H1 (cell line): ENCODE results near the gene FGGY. TPM values are rescaled to one million over a fixed set of nuclear protein-coding genes. Genes with fewer than 3 reads are reported as not detected.

Experiments
- CTCF ChIA-PET: fragments of 300-600 bp; sonication (Branson Sonifier 250); formaldehyde crosslinking; loops from one replicate; lab custom pipeline; 2021; ENCODE audit not compliant: partially characterized antibody; lab: Charles Lee
- POLR2A ChIA-PET: fragments of 300-600 bp; sonication (Branson Sonifier 250); formaldehyde crosslinking; loops from one replicate; lab custom pipeline; 2021; ENCODE audit warnings: inconsistent platforms; ENCODE audit not compliant: partially characterized antibody; lab: Charles Lee
- DNase-seq, 2 experiments: peaks; one replicate each; pipeline versions ENCODE4 v3.0.0 to v3.0.0-alpha.2; 2010 to 2022; ENCODE audit warnings: low spot score in 2 of 2, low read depth in 1 of 2, mixed read lengths in 1 of 2
- FAIRE-seq: peaks from 2 replicates; lab custom pipeline; 2011; peaks lifted over from hg19 to GRCh38; lab: Jason Lieb, UNC
- H2AFZ ChIP-seq: 2 replicates; pipeline ENCODE4 v1.8.1; 2012; ENCODE audit warnings: low read length, inconsistent platforms
- H2AK5ac ChIP-seq: 2 replicates; pipeline ENCODE4 v1.6.1; 2013; ENCODE audit warnings: low read depth, low read length
- H2BK120ac ChIP-seq: replicated peaks from 2 replicates; pipeline ENCODE3; 2013; ENCODE audit warnings: low read depth, low read length, inconsistent platforms
- H2BK12ac ChIP-seq: 2 replicates; pipeline ENCODE4 v1.6.1; 2013; ENCODE audit warnings: low read depth, low read length
- H2BK15ac ChIP-seq: 2 replicates; pipeline ENCODE4 v1.6.1; 2013; ENCODE audit warnings: low read length
- H2BK20ac ChIP-seq: 2 replicates; pipeline ENCODE4 v1.6.1; 2013; ENCODE audit warnings: low read length
- H2BK5ac ChIP-seq: 2 replicates; pipeline ENCODE4 v1.6.1; 2013; ENCODE audit warnings: low read depth, low read length
- H3K14ac ChIP-seq: 2 replicates; pipeline ENCODE4 v1.6.1; 2013; ENCODE audit warnings: inconsistent platforms; ENCODE audit not compliant: insufficient read length
- H3K18ac ChIP-seq: 2 replicates; pipeline ENCODE4 v1.6.1; 2013; ENCODE audit warnings: low read length; ENCODE audit errors: extremely low read depth
- H3K23ac ChIP-seq: 2 replicates; pipeline ENCODE4 v1.6.1; 2013; ENCODE audit warnings: inconsistent platforms; ENCODE audit not compliant: insufficient read length
- H3K23me2 ChIP-seq: 2 replicates; pipeline ENCODE4 v1.6.1; 2013; ENCODE audit warnings: low read depth, low read length
- H3K27ac ChIP-seq: 2 replicates; pipeline ENCODE4 v1.6.1; 2011; ENCODE audit warnings: low read depth, low read length, inconsistent platforms
- H3K27me3 ChIP-seq, 4 experiments: replicated peaks in 1 of 4; 1 replicate in 1 of 4; 2 replicates in 3 of 4; pipeline versions ENCODE4 v1.6.1 to v1.8.1; 2011 to 2013; ENCODE audit warnings: low read length in 3 of 4, mild to moderate bottlenecking in 3 of 4, inconsistent platforms in 2 of 4, mixed read lengths in 2 of 4, moderate library complexity in 1 of 4; ENCODE audit not compliant: control insufficient read depth in 3 of 4, insufficient read depth in 3 of 4; ENCODE audit errors: extremely low read depth in 1 of 4
- H3K36me3 ChIP-seq, 4 experiments: 2 replicates each; pipeline versions ENCODE4 v1.6.1 to v1.8.1; 2011 to 2013; ENCODE audit warnings: mild to moderate bottlenecking in 4 of 4, low read length in 3 of 4, moderate library complexity in 2 of 4, control low read depth in 1 of 4, inconsistent platforms in 1 of 4; ENCODE audit not compliant: insufficient read depth in 4 of 4, control insufficient read depth in 2 of 4
- H3K4ac ChIP-seq: replicated peaks from 2 replicates; pipeline ENCODE3; 2013; ENCODE audit warnings: low read length, low read depth, mixed read lengths, inconsistent platforms; ENCODE audit not compliant: insufficient read length
- H3K4me1 ChIP-seq, 4 experiments: replicated peaks in 1 of 4; 1 replicate in 1 of 4; 2 replicates in 3 of 4; pipeline versions ENCODE4 v1.6.1 to v1.8.1; 2011 to 2013; ENCODE audit warnings: low read length in 3 of 4, inconsistent platforms in 2 of 4, mixed read lengths in 1 of 4; ENCODE audit not compliant: insufficient read depth in 4 of 4, control insufficient read depth in 3 of 4
- H3K4me2 ChIP-seq, 2 experiments: 2 replicates each; pipeline versions ENCODE4 v1.6.1 to v1.8.1; 2011 to 2013; ENCODE audit warnings: low read depth in 2 of 2, low read length in 2 of 2, control low read depth in 1 of 2, inconsistent platforms in 1 of 2, mild to moderate bottlenecking in 1 of 2; ENCODE audit not compliant: insufficient read depth in 1 of 2
- H3K4me3 ChIP-seq, 4 experiments: fragments of 200-600, 300-600 bp in 1 of 4; sonication (generic), shearing (Covaris generic), sonication (Bioruptor Twin) in 1 of 4; 2 replicates each; pipeline versions ENCODE4 v1.5.1 to v1.8.1; 2011 to 2016; ENCODE audit warnings: low read length in 4 of 4, low read depth in 3 of 4, control low read depth in 2 of 4, inconsistent platforms in 2 of 4, mild to moderate bottlenecking in 2 of 4, mixed read lengths in 1 of 4, moderate library complexity in 1 of 4; ENCODE audit not compliant: insufficient read depth in 2 of 4; ENCODE audit errors: extremely low read depth in 1 of 4
- H3K56ac ChIP-seq: replicated peaks from 2 replicates; pipeline ENCODE3; 2013; ENCODE audit warnings: low read depth, mild to moderate bottlenecking, mixed read lengths, low read length, inconsistent platforms; ENCODE audit not compliant: insufficient read length
- H3K79me1 ChIP-seq: 2 replicates; pipeline ENCODE4 v1.6.1; 2013; ENCODE audit warnings: low read depth, low read length, control low read depth
- H3K79me2 ChIP-seq, 2 experiments: 2 replicates each; pipeline versions ENCODE4 v1.6.1 to v1.8.1; 2012 to 2013; ENCODE audit warnings: low read length in 2 of 2, mild to moderate bottlenecking in 2 of 2, inconsistent platforms in 1 of 2; ENCODE audit not compliant: insufficient read depth in 2 of 2, control insufficient read depth in 1 of 2
- H3K9ac ChIP-seq, 4 experiments: replicated peaks in 1 of 4; 1 replicate in 1 of 4; 2 replicates in 3 of 4; pipeline versions ENCODE4 v1.6.1 to v1.8.1; 2011 to 2013; ENCODE audit warnings: low read depth in 3 of 4, low read length in 3 of 4, control low read depth in 2 of 4, mild to moderate bottlenecking in 2 of 4, moderate library complexity in 2 of 4, inconsistent platforms in 1 of 4; ENCODE audit errors: extremely low read depth in 1 of 4
- H3K9me3 ChIP-seq, 2 experiments: 2 replicates each; pipeline versions ENCODE4 v1.6.1 to v1.8.1; 2012 to 2013; ENCODE audit warnings: mild to moderate bottlenecking in 2 of 2, moderate library complexity in 2 of 2, control low read depth in 1 of 2, inconsistent platforms in 1 of 2, low read depth in 1 of 2, low read length in 1 of 2, mixed read lengths in 1 of 2; ENCODE audit not compliant: insufficient read depth in 2 of 2
- H4K20me1 ChIP-seq, 2 experiments: replicated peaks in 1 of 2; 2 replicates each; pipeline versions ENCODE3 to v1.8.1; 2011 to 2013; ENCODE audit warnings: inconsistent platforms in 2 of 2, low read length in 2 of 2, mild to moderate bottlenecking in 1 of 2; ENCODE audit not compliant: insufficient read depth in 2 of 2, control insufficient read depth in 1 of 2
- H4K5ac ChIP-seq: 2 replicates; pipeline ENCODE4 v1.6.1; 2013; ENCODE audit warnings: low read length, low read depth, mixed read lengths, inconsistent platforms; ENCODE audit not compliant: insufficient read length
- H4K8ac ChIP-seq: 2 replicates; pipeline ENCODE4 v1.8.0; 2013; ENCODE audit warnings: mild to moderate bottlenecking, moderate library complexity, low read length, inconsistent platforms; ENCODE audit not compliant: insufficient read depth; ENCODE audit errors: extremely low read depth
- H4K91ac ChIP-seq: replicated peaks from 2 replicates; pipeline ENCODE3; 2013; ENCODE audit warnings: low read length, mixed read lengths, inconsistent platforms; ENCODE audit not compliant: insufficient read length
- BACH1 ChIP-seq: IDR thresholded peaks from 2 replicates; pipeline ENCODE4 v1.6.1; 2012; ENCODE audit warnings: low read length, improper control_type of control experiment
- BRCA1 ChIP-seq: IDR thresholded peaks from 2 replicates; pipeline ENCODE4 v1.6.1; 2012; ENCODE audit warnings: low read depth, low read length, improper control_type of control experiment
- CHD2 ChIP-seq: IDR thresholded peaks from 2 replicates; pipeline ENCODE4 v1.6.1; 2012; ENCODE audit warnings: low read length, improper control_type of control experiment
- POLR2AphosphoS5 ChIP-seq: IDR thresholded peaks from 2 replicates; pipeline ENCODE4 v1.6.1; 2011; ENCODE audit warnings: low read depth, low read length
- POU5F1 ChIP-seq: IDR thresholded peaks from 2 replicates; pipeline ENCODE4 v1.6.1; 2011; ENCODE audit warnings: low read depth, mild to moderate bottlenecking, low read length, moderate library complexity
- RBBP5 ChIP-seq: IDR thresholded peaks from 2 replicates; pipeline ENCODE4 v1.7.1; 2012; ENCODE audit warnings: low read depth, mild to moderate bottlenecking, inconsistent platforms, low read length, moderate library complexity, borderline replicate concordance
- WGBS, 2 experiments: shearing (Covaris generic) in 1 of 2; methylation state at CpG; one replicate each; pipeline versions ENCODE4 v1.1.6 to v1.1.7; 2013 to 2015; ENCODE audit warnings: low lambda C conversion rate in 2 of 2, mixed read lengths in 2 of 2, inconsistent platforms in 1 of 2, low coverage in 1 of 2, missing lambda C conversion rate in 1 of 2; ENCODE audit not compliant: insufficient replicate concordance in 2 of 2, insufficient coverage in 1 of 2, insufficient read length in 1 of 2; ENCODE audit errors: extremely low coverage in 1 of 2, missing lambda C conversion rate in 1 of 2; 5-methylcytosine and 5-hydroxymethylcytosine counted together
- polyA plus RNA-seq, 7 experiments: library from polyadenylated mRNA; depleted of rRNA in 3 of 7; stranded (reverse) in 5 of 7; unstranded in 2 of 7; fragments of >200 nt in 5 of 7; fragments of 200-250 nt in 2 of 7; gene quantifications; 1 replicate in 5 of 7; 2 replicates in 1 of 7; 4 replicates in 1 of 7; pipeline versions ENCODE4 v1.2.1 to v1.2.3, GENCODE V29; 2011 to 2013; ENCODE audit warnings: missing spikeins in 2 of 7, mixed read lengths in 2 of 7
- total RNA-seq: library from RNA; stranded (reverse); fragmentation: NEBNext Ultra II Directional; extraction: Animal tissue kit (Norgen Biotek cat#: 25700); gene quantifications from 2 replicates; pipeline ENCODE4 v1.2.1, GENCODE V29; 2021
- TF ChIP-seq, protein P1 (sequence below), 3 experiments: IDR thresholded peaks; 1 replicate in 2 of 3; 2 replicates in 1 of 3; pipeline versions ENCODE4 v1.5.1 to v1.6.1; 2011; ENCODE audit warnings: low read length in 3 of 3, mild to moderate bottlenecking in 3 of 3, inconsistent platforms in 2 of 3, low read depth in 1 of 3, moderate library complexity in 1 of 3; ENCODE audit not compliant: insufficient read depth in 1 of 3; ENCODE audit errors: control extremely low read depth in 1 of 3
- TF ChIP-seq, protein P2 (sequence below): IDR thresholded peaks from 2 replicates; pipeline ENCODE4 v1.6.1; 2011; ENCODE audit warnings: low read depth, mild to moderate bottlenecking, low read length; ENCODE audit not compliant: insufficient read depth

The FGGY gene
- total and polyA plus RNA-seq, 2 of the 8 experiments (the other 6 are each of a cell fraction or from before 2014, with no cell fraction given), result 10.3 to 12.5 TPM

DNA sequence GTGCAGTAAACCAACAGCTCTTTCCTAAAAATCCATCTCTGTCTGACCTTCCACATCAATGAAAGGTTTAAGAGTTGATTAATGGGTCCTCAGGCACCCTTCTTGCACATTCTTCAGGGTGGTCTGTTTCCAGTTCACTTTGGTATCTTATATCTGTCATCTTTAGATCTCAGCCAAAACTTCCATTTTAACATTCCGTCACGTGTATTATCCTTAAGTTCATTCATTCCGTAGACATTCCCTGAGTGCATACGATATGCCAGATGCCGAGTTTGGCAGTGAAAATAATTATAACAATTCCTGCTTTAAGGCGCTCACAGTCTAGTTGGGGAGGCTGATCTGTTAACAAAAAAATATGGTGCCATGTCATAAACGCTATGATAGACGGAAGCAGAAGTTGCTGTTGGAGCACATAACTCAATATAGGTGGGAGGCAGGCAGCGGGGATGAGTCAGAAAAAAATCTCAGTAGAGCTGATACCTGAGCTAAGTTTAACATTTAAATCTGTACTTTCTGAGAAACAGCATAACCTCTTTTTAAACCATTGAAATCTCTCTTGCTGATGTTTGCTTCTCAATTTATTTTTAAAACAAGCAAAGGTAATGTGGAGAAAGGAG is 458.3 kb downstream of the FGGY start:
- no peak for FAIRE-seq
- Histone ChIP-seq H3K23ac (no peak overlapping the region), H3K14ac (no peak overlapping the region), H2AFZ (no peak overlapping the region), H3K56ac (no peak overlapping the region), H3K4me1 (peaks cover 0 to 3% (median 1%) of the 10 kb centered on the region in 4 experiments; a peak in 2 of 7 replicates), H3K9ac (no peak overlapping the region), H2BK15ac (no peak overlapping the region), H3K27ac (no peak overlapping the region), H3K4ac (no peak overlapping the region), H3K18ac (no peak overlapping the region), H4K91ac (no peak overlapping the region), H2BK12ac (no peak overlapping the region), H2BK5ac (no peak overlapping the region), H3K4me2 (no peak overlapping the region), H4K20me1 (no peaks in the 10 kb centered on the region), H3K23me2 (no peaks in the 10 kb centered on the region), H2BK120ac (no peak overlapping the region), H3K27me3 (no peaks in the 10 kb centered on the region), H3K79me1 (no peaks in the 10 kb centered on the region), H4K5ac (no peak overlapping the region), H3K4me3 (no peak overlapping the region), H2AK5ac (no peak overlapping the region), H3K79me2 (no peaks in the 10 kb centered on the region), H2BK20ac (no peak overlapping the region), H4K8ac (no peak overlapping the region), H3K36me3 (no peaks in the 10 kb centered on the region), H3K9me3 (no peaks in the 10 kb centered on the region)
- CTCF ChIA-PET, result no interaction called here
- WGBS, 2 experiments, result 91% methylated on average over 9 of the region's 9 CpGs; no CpG with 5 or more reads in 1 of the 2 experiments
- POLR2A ChIA-PET, result no interaction called here
- DNase-seq, result no peak
- TF ChIP-seq, protein P1, sequence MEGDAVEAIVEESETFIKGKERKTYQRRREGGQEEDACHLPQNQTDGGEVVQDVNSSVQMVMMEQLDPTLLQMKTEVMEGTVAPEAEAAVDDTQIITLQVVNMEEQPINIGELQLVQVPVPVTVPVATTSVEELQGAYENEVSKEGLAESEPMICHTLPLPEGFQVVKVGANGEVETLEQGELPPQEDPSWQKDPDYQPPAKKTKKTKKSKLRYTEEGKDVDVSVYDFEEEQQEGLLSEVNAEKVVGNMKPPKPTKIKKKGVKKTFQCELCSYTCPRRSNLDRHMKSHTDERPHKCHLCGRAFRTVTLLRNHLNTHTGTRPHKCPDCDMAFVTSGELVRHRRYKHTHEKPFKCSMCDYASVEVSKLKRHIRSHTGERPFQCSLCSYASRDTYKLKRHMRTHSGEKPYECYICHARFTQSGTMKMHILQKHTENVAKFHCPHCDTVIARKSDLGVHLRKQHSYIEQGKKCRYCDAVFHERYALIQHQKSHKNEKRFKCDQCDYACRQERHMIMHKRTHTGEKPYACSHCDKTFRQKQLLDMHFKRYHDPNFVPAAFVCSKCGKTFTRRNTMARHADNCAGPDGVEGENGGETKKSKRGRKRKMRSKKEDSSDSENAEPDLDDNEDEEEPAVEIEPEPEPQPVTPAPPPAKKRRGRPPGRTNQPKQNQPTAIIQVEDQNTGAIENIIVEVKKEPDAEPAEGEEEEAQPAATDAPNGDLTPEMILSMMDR (IDR thresholded peaks at IDR 0.05; ENCODE audit: control extremely low read depth in 1 of 3, insufficient read depth in 1 of 3, low read depth in 1 of 3, low read length in 3 of 3), result no peak
- no peak for TF ChIP-seq POLR2AphosphoS5
- no peak for TF ChIP-seq POU5F1
- no peak for TF ChIP-seq BRCA1
- TF ChIP-seq BACH1, result no peak
- no peak for TF ChIP-seq CHD2
- TF ChIP-seq RBBP5, result no peak
- TF ChIP-seq, protein P2, sequence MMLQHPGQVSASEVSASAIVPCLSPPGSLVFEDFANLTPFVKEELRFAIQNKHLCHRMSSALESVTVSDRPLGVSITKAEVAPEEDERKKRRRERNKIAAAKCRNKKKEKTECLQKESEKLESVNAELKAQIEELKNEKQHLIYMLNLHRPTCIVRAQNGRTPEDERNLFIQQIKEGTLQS, result no peak
